HuH-7 (cell line): ENCODE results near the gene ZBTB20.

Experiments used
- DNase-seq: peaks from one replicate; pipeline ENCODE4 v3.0.0; 2011; ENCODE audit warnings: low spot score

ZBTB20 gene

GRCh38 chr3:114406286-114406685 lies 740.8 kb downstream of the ZBTB20 start:
- DNase-seq: no peak

DNA sequence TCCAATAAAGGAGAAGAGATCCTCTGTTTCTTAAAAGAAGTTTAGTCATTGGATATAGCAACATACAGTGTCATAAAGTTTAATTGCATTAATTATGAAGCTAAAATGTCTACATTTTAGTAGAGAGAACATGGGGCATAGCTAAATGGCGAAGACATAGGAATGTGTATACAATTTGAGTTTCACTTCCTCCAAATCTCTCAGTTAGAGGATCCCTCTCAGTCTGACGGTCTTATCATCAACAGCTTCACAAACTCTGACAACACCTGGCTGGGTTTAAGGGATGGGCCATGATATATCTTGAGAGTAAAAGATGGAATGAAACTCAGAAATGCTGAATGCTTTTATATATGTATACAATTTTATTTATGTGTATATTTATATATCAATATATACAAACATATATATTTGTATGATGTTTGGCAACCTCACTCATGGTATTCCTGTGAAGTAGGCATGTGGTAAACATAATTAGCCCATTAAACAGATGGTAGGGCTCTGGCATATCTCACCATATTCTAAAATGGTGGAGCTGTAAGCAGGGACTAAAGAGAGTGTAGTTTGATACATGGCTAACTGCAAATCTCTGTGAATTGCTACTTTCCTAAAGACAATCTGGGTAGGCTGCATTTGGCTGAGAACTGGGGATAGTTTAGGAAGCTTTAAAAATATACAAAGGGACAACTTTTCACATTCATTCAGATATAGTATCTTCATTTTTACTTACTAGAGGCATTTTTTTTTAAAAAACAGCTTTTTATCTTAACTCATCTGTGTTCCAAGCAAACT lies 741.7 kb downstream of the ZBTB20 start:
- no peak for DNase-seq

DNA sequence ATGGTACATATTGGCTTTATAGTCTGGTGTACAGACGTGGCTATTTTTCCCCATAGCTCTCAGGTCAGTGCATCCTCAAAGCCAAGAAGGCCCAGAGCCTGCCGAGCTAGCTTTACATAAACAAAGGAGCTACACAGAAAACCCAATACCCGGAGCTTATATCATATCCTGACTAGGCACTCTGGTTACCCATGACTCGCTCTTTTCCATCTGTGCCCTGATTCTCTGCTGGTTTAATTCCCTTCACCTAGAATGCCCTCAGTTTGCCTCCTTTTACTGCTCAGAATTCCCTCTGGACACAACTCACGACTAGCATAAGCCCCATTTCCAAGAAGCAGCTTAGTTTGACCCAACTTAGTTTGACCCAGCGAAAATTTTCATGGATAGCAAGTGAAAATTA lies 742.5 kb downstream of the ZBTB20 start:
- no peak for DNase-seq

DNA sequence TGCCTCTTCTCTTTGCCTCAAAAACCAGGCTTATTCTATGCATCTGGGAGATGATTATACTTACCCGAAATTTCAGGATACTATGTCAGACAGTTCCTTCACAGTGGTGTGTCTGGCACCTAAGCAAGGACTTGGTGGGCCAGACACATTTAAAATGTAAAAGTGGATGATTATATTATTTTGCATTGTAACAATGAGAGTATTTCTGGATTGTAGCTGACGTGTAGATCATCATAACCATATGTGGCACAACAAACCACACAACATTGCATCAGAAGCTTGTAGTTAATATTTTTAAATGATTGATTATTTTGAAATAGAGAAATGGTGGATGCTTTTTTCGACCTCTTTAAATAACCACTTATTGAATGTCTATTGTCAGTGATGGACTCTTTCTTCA lies 744.2 kb downstream of the ZBTB20 start:
- DNase-seq: no peak

DNA sequence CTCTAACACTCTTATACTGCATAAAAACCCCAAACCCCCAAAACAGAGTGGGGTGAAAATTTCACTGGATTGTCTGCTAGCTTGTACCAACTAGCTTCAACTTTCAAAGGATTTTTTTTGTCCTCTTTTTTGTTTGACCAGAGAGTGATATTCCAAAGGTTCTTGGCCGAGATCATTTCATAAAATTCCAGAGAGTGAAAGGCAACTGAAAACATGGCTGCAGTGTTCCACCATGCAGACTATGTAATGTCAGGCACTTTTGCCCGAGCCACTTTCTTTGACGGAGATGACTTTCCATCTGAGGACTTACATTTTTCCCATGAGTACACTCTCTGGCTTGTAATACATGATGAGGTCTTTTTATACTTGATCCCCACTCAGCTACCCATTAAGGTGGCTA lies 745.7 kb downstream of the ZBTB20 start:
- DNase-seq: no peak

GRCh38 chr3:114400371-114400770 lies 746.7 kb downstream of the ZBTB20 start:
- DNase-seq: no peak

- DNase-seq: no peak
These were observed 752.5 kb downstream of the ZBTB20 start for GRCh38 chr3:114394551-114394950.

- no peak for DNase-seq
These were observed 753.6 kb downstream of the ZBTB20 start for GRCh38 chr3:114393367-114394072.

DNA sequence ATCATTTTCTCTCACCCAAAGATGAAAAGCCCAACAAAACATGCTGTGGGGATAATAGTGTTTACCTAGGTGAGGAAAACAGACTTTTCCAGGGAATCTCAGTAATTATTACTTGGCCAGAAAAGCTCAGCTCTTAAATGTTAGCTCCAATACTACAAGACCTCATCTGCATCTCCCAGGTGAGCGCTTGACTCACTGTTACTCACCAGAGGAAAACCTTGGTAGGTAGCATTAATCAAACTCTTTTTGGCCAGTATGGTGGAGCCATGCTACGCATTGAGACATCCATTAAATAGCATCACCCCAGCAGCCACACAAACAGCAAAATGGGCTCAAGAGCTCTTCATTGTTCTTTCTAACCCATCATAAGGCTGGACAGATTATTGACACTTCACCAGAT lies 754.3 kb downstream of the ZBTB20 start:
- DNase-seq: no peak

DNA sequence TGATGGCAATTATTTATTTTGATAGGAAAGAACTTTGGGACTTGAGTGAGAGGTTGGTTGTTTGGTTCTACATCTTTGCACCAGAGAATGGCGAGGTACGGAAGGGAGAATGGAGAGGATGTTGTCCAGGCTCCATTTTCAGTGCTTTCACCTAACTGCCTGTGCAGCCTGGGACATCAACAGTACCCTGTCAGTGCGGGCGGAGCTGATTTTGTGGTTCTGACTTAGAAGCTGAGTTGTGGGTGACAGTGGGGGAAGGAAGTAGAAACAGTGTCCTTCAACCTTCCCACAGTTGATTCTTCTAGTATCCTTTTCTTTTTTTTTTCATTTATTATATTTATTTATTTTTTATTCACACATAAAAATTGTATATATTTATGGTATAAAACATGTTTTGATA lies 757.9 kb downstream of the ZBTB20 start:
- no peak for DNase-seq

DNA sequence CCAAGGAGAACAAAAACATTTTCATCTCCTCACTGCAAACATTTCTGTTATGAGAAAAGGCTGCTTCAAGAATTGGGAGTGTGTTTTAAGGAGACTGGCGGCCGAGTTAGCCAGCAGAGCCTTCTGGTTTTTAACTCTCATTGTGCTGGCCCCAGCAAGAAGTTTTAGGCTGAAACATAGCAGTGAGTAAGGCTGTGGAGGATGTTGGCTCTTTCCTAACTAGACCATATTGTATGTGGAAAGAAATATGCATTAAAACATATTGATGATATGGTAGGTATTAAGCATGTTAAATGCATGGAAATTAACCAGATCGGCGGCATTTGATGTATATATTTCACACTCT lies 762.6 kb downstream of the ZBTB20 start:
- no peak for DNase-seq

DNA sequence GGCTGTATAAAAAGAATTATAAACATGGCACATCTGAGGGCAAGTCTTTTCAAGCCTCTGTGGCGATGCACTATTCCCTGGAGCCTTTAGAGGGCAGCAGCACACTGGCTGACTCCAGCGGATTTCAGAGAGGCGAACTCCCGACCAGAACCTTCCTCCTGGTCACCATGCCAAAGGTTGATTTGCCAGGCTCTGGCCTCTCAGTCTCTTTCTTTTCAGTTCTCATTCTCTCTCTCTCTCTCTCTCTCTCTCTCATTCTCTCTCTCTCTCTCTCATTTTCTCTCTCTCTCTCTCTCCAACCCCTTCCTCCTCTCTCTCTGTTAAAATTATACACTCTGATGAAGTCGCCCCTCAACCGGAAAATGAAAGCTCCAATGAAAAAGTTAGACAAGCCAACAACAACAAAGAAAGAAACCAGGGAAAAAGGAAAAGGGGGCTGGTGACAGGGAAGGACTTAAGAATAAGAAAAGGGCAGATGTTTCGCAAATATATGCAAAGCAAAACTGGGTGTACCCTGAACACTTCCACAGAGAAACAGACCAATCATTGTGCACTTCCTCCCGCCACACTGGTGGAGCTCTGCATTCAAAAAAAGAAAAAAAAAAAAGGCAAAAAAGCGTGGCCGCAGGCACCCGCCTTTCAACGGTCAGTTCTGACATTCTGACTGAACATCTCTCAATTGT lies 763.1 kb downstream of the ZBTB20 start:
- DNase-seq: peak; percentile 64

- DNase-seq: no peak
These were observed 766.8 kb downstream of the ZBTB20 start for GRCh38 chr3:114380233-114380651.

DNA sequence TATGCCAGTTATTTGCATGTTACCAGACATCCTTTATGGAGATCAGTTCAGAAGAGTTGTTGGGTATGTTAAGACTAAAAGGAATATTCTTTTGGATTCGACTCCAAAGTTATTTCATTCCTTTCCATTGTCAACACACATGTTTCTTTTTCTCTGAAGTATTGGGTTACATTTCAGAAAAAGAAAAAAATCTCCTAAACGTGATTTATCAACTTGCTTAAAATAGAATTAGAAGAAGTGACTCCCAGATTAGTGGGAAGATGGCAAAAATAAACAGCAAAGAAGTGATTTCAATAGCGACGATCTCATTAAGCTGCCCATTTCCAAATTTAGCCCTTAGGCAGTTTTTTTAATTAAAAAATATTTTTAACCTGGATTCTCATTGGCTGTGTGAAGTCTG lies 767.8 kb downstream of the ZBTB20 start:
- DNase-seq: no peak

DNA sequence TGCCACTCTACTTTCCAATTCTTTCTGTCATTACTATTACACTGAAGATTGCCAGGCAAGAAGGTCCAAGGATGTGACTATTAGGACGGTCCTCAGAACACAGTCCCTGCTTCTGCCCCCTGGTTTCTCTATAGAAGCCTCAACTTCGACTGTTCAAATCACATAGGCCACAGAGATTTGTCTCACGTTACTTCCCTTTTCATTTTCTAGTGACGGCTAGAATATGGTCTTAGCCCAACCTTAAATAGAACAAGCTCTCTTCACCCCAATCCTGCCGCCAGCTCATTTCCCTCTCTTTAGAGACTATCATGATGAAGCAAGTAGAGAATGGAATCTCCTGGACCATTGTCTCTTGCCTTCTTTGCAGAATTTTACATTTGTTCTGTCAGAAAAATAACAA lies 768.3 kb downstream of the ZBTB20 start:
- DNase-seq: no peak

- no peak for DNase-seq
These were observed 769.7 kb downstream of the ZBTB20 start for GRCh38 chr3:114377426-114377825.

DNA sequence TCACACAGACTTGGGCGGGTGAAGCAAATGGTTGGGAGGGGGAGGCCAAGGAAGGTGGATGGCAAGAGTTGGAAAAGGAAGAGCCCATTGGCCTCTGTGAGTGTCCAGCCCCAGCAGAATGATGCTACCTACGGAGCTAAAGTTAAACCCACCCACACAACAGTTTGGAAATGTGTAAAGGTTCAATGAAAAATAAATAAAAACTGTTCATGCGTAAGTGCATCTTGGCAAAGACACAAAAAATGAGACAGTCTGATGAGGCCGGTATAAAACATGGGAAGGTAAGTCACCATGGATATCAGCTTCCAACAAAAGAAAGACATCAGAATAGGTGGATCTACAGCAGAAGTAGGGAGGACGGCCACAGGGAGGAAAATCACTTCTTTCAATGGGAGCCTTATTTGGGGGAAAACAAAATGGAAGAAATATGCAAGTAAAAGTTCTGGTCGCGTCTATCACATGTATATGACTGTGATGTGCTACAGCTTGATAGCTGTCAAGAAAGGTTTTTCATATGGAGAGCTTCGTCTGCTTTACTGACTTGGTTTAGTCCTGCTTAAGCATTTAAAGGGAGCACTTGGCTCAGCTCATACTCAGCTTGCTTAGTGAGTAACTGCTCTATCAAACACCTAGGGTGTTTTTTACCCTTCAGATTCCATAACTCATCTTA lies 770.4 kb downstream of the ZBTB20 start:
- no peak for DNase-seq

DNA sequence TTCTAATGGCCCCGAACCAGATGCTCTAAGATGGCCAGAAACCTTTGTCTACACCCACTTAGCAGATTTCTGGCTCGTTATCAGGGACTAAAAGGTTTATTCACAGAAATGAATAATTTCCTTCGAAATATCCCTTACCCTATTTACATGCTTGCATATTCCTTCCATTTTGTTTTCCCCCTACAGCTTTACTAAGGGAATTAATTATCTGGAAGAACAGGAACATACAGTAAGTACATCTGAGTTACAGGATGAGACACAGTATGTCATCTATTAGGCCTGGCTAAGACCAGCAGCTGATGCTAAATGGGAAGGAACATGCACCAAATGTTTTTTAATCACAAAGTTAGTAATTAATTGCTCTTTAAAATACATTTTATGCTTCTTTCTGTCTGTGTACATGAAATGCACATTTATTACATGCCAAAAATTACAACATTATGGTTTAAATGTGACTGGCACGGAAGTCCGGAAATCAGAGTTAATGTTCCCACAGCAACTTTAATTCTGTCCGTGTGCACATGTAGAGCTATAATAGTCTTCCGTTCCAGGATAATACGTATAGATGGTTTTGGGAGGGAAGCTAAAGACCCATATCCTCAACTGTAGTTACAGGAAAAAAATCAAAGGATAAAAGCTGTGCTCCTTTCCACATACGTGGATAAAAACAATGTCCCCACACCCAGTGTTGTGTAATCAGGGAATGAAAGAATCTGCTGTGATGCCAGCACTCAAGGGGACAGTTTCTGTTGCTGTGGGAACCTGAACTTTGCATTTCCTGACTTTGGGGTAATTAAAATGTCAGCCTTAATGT lies 771.3 kb downstream of the ZBTB20 start:
- peak; percentile 18 for DNase-seq

DNA sequence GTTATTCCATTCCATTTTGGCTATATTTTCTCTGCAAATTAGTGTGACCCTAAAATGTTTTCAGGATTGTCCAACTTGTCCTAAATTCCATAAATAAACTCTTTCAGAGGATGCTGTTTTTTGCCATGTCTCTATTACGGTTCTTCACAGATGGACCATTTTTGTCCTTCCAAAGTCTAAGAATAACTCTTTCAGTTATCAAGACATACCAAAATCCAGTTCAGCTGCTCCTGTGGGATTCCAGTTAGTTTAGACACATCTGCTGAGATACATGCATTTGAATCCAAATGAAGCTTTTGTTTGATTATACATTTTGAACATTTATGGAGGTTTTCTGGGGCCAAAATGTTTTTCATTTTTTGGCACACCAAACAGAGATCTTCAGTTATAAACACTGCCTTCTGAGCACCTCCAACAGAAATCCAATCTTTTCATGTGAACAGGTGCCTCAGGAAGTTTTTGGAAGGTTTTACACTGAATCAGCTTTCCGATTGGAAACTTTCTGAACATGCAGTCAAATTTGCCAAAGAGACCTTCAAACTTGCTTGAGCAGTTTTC lies 772.6 kb downstream of the ZBTB20 start:
- no peak for DNase-seq

- DNase-seq: peak; percentile 18
These were observed 776.4 kb downstream of the ZBTB20 start for GRCh38 chr3:114370537-114371174.

DNA sequence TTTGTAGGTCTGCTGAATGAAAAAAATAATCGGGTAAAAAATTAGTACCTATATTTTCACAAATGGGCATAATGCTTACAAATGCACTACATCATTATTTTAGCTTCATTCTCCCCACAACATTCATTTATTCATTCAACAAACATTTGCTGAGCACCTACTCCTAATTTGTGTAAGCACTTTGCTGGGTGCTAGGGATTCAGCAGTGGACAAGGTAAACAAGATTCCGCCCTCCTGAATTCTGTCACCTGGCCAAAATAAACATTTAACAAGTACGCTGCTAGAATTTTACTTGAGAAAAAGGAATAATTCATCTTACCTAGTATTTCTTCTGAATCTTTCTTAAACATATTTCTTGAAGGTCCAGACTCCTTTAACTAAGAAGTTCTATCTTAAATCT lies 781.2 kb downstream of the ZBTB20 start:
- DNase-seq: no peak
